H9 (cell line): ENCODE data around the gene HGF. TPM values are rescaled to one million over a fixed set of nuclear protein-coding genes. Genes with fewer than 3 reads are reported as not detected.

Source experiments
- DNase-seq: peaks from one replicate; pipeline ENCODE4 v3.0.0-alpha.2; 2017
- H2AFZ ChIP-seq: one replicate; pipeline ENCODE4 v1.6.1; 2013; ENCODE audit warnings: mild to moderate bottlenecking, low read length, control low read depth, moderate library complexity
- H2AK5ac ChIP-seq: 2 replicates; pipeline ENCODE4 v1.6.1; 2013; ENCODE audit warnings: low read length, control low read depth, mixed read lengths; ENCODE audit not compliant: insufficient read length
- H2BK120ac ChIP-seq: one replicate; pipeline ENCODE4 v1.6.1; 2013; ENCODE audit warnings: low read depth, mild to moderate bottlenecking, low read length, control low read depth, inconsistent platforms; ENCODE audit not compliant: poor library complexity, severe bottlenecking
- H2BK12ac ChIP-seq: 2 replicates; pipeline ENCODE4 v1.6.1; 2013; ENCODE audit warnings: low read length, control low read depth, mixed read lengths, low read depth; ENCODE audit not compliant: insufficient read length
- H2BK15ac ChIP-seq: 2 replicates; pipeline ENCODE4 v1.6.1; 2013; ENCODE audit warnings: low read depth, low read length, control low read depth
- H2BK20ac ChIP-seq: one replicate; pipeline ENCODE4 v1.6.1; 2013; ENCODE audit warnings: low read depth, mild to moderate bottlenecking, low read length, control low read depth, inconsistent platforms; ENCODE audit not compliant: poor library complexity, severe bottlenecking
- H2BK5ac ChIP-seq: 2 replicates; pipeline ENCODE4 v1.6.1; 2013; ENCODE audit warnings: low read length, control low read depth, mixed read lengths; ENCODE audit not compliant: insufficient read length
- H3K14ac ChIP-seq: 2 replicates; pipeline ENCODE4 v1.6.1; 2013; ENCODE audit warnings: low read length, control low read depth; ENCODE audit not compliant: insufficient read depth
- H3K18ac ChIP-seq: 2 replicates; pipeline ENCODE4 v1.6.1; 2013; ENCODE audit warnings: low read depth, mild to moderate bottlenecking, mixed read lengths, low read length, control low read depth; ENCODE audit not compliant: insufficient read length
- H3K23ac ChIP-seq: 2 replicates; pipeline ENCODE4 v1.6.1; 2013; ENCODE audit warnings: low read length, control low read depth, mixed read lengths, low read depth; ENCODE audit not compliant: insufficient read length
- H3K23me2 ChIP-seq: 2 replicates; pipeline ENCODE4 v1.6.1; 2013; ENCODE audit warnings: low read depth, mild to moderate bottlenecking, mixed read lengths, low read length, control low read depth; ENCODE audit not compliant: insufficient read length, poor library complexity, severe bottlenecking
- H3K27ac ChIP-seq: 2 replicates; pipeline ENCODE4 v1.5.1; 2013; ENCODE audit warnings: low read length, control low read depth, mixed read lengths, low read depth; ENCODE audit not compliant: insufficient read length
- H3K27me3 ChIP-seq: 2 replicates; pipeline ENCODE4 v1.6.1; 2013; ENCODE audit warnings: low read length, control low read depth, inconsistent platforms; ENCODE audit not compliant: insufficient read depth
- H3K4ac ChIP-seq: 2 replicates; pipeline ENCODE4 v1.6.1; 2013; ENCODE audit warnings: low read depth, mild to moderate bottlenecking, control low read depth, inconsistent platforms, low read length, moderate library complexity
- H3K4me1 ChIP-seq: 2 replicates; pipeline ENCODE4 v1.6.1; 2013; ENCODE audit warnings: low read length, control low read depth, inconsistent platforms; ENCODE audit not compliant: insufficient read depth
- H3K4me2 ChIP-seq: 2 replicates; pipeline ENCODE4 v1.6.1; 2013; ENCODE audit warnings: low read length, control low read depth, mixed read lengths; ENCODE audit not compliant: insufficient read length, insufficient read depth
- H3K56ac ChIP-seq: 2 replicates; pipeline ENCODE4 v1.6.1; 2013; ENCODE audit warnings: low read depth, mild to moderate bottlenecking, mixed read lengths, low read length, control low read depth; ENCODE audit not compliant: insufficient read length
- H3K79me1 ChIP-seq: 2 replicates; pipeline ENCODE4 v1.6.1; 2013; ENCODE audit warnings: low read depth, mild to moderate bottlenecking, moderate library complexity, low read length, control low read depth, inconsistent platforms; ENCODE audit not compliant: insufficient read depth, poor library complexity, severe bottlenecking
- H3K79me2 ChIP-seq: 2 replicates; pipeline ENCODE4 v1.6.1; 2013; ENCODE audit warnings: low read length, control low read depth, inconsistent platforms; ENCODE audit not compliant: insufficient read depth
- H3K9ac ChIP-seq: 2 replicates; pipeline ENCODE4 v1.6.1; 2013; ENCODE audit warnings: low read length, control low read depth, mixed read lengths; ENCODE audit not compliant: insufficient read length; ENCODE audit errors: extremely low read depth
- H3K9me3 ChIP-seq: one replicate; pipeline ENCODE4 v1.6.1; 2013; ENCODE audit warnings: low read depth, low read length, inconsistent platforms; ENCODE audit not compliant: control insufficient read depth
- H3T11ph ChIP-seq: one replicate; pipeline ENCODE4 v1.6.1; 2013; ENCODE audit warnings: mild to moderate bottlenecking, low read length, control low read depth, inconsistent platforms
- H4K20me1 ChIP-seq: one replicate; pipeline ENCODE4 v1.6.1; 2013; ENCODE audit not compliant: control insufficient read depth, insufficient read length, insufficient read depth
- H4K5ac ChIP-seq: 2 replicates; pipeline ENCODE4 v1.6.1; 2013; ENCODE audit warnings: low read depth, mild to moderate bottlenecking, mixed read lengths, low read length, control low read depth; ENCODE audit not compliant: insufficient read length
- H4K8ac ChIP-seq: replicated peaks from 2 replicates; pipeline ENCODE4 v1.6.1; 2013; ENCODE audit warnings: low read length, control low read depth, mixed read lengths, low read depth; ENCODE audit not compliant: insufficient read length
- H4K91ac ChIP-seq: 2 replicates; pipeline ENCODE4 v1.6.1; 2013; ENCODE audit warnings: low read depth, mild to moderate bottlenecking, moderate library complexity, mixed read lengths, low read length, control low read depth; ENCODE audit not compliant: insufficient read length
- H3K27ac Mint-ChIP-seq, 3 experiments: 2 replicates in 2 of 3; 3 replicates in 1 of 3; pipeline ENCODE4 v1.8.0; 2020 to 2021; ENCODE audit warnings: mixed read lengths in 3 of 3, mild to moderate bottlenecking in 1 of 3, moderate library complexity in 1 of 3
- H3K27me3 Mint-ChIP-seq: 2 replicates; pipeline ENCODE4 v1.8.0; 2021; ENCODE audit warnings: low read depth, mild to moderate bottlenecking, moderate library complexity, mixed read lengths
- H3K36me3 Mint-ChIP-seq, 3 experiments: 2 replicates in 2 of 3; 3 replicates in 1 of 3; pipeline ENCODE4 v1.8.0; 2020 to 2021; ENCODE audit warnings: low read depth in 3 of 3, mixed read lengths in 3 of 3; ENCODE audit not compliant: insufficient read depth in 1 of 3
- H3K4me1 Mint-ChIP-seq, 2 experiments: 2 replicates each; pipeline ENCODE4 v1.8.0; 2020; ENCODE audit warnings: mixed read lengths in 2 of 2
- H3K4me3 Mint-ChIP-seq, 2 experiments: 2 replicates in 1 of 2; 3 replicates in 1 of 2; pipeline ENCODE4 v1.8.0; 2020 to 2021; ENCODE audit warnings: mild to moderate bottlenecking in 2 of 2, mixed read lengths in 2 of 2, moderate library complexity in 1 of 2
- H3K9me3 Mint-ChIP-seq, 2 experiments: 2 replicates in 1 of 2; 3 replicates in 1 of 2; pipeline ENCODE4 v1.8.0; 2020; ENCODE audit warnings: mild to moderate bottlenecking in 2 of 2, mixed read lengths in 2 of 2, moderate library complexity in 1 of 2
- CTCF ChIP-seq: fragments of 200-600 bp; sonication (generic); conservative IDR thresholded peaks from 3 replicates; pipeline ENCODE4 v1.8.0; 2021; ENCODE audit warnings: antibody characterized with exemption, mild to moderate bottlenecking
- WGBS: extraction: QIAGEN DNeasy Blood & Tissue Kit; methylation state at CpG from one replicate; pipeline ENCODE4 v1.1.7; 2013; ENCODE audit warnings: missing lambda C conversion rate, low lambda C conversion rate, mixed read lengths; ENCODE audit not compliant: insufficient read length; ENCODE audit errors: extremely low coverage; 5-methylcytosine and 5-hydroxymethylcytosine counted together
- long read RNA-seq: library from polyadenylated mRNA; unstranded; transcript quantifications from one replicate; pipeline ENCODE4 v2.0.0, GENCODE V29; 2020
- total RNA-seq: library from RNA; stranded (reverse); gene quantifications from 2 replicates; pipeline ENCODE4 v1.2.1, GENCODE V29; 2021

HGF gene
- 0.04 and 0.15 TPM in 2 replicates for total RNA-seq
- long read RNA-seq: 0 reads

GRCh38 chr7:81769891-81770727 is at the start of gene HGF:
Gene HGF, minus strand, starts transcription at chr7:81770047. Its CDS starts 76 bp downstream, at chr7:81769971.
- no peak within 1 kb of the TSS for H4K91ac ChIP-seq
- no peaks in the 10 kb centered on the region for H3K23me2 ChIP-seq
- peak within 1 kb of the TSS; percentile 36 for H4K5ac ChIP-seq
- no peak within 1 kb of the TSS for H2AFZ ChIP-seq
- no peak within 1 kb of the TSS for H3K18ac ChIP-seq
- H3K56ac ChIP-seq: no peak within 1 kb of the TSS
- Mint-ChIP-seq H3K4me1 (peaks cover 17 to 21% of the 10 kb centered on the region in 2 experiments), H3K9me3 (no peaks in the 10 kb centered on the region; a peak in 1 of 5 replicates), H3K4me3 (peak within 1 kb of the TSS in 1 of 2 experiments; percentile 51; a peak in 2 of 5 replicates), H3K36me3 (no peaks in the 10 kb centered on the region), H3K27ac (peak within 1 kb of the TSS in 1 of 3 experiments; percentile 9; a peak in 2 of 7 replicates), H3K27me3 (peaks cover 15% of the 10 kb centered on the region)
- H4K20me1 ChIP-seq: no peaks in the 10 kb centered on the region
- H3K4me2 ChIP-seq: peak within 1 kb of the TSS; percentile 34
- WGBS: no CpG with 5 or more reads among the region's 15 CpGs
- DNase-seq: peak; percentile 49
- H3K4ac ChIP-seq: no peak within 1 kb of the TSS
- no peak for TF ChIP-seq CTCF
- no peak within 1 kb of the TSS for H3T11ph ChIP-seq
- no peak within 1 kb of the TSS for H2BK5ac ChIP-seq
- H3K23ac ChIP-seq: no peak within 1 kb of the TSS
- no peak within 1 kb of the TSS for H2BK12ac ChIP-seq
- H2BK120ac ChIP-seq: no peak within 1 kb of the TSS
- no peaks in the 10 kb centered on the region for H3K79me1 ChIP-seq
- no peaks in the 10 kb centered on the region for H3K9me3 ChIP-seq
- H3K27ac ChIP-seq: no peak within 1 kb of the TSS
- H4K8ac ChIP-seq: no peak within 1 kb of the TSS
- H2BK20ac ChIP-seq: no peak within 1 kb of the TSS
- no peaks in the 10 kb centered on the region for H3K79me2 ChIP-seq
- peak within 1 kb of the TSS; percentile 49; the same call in 1 of the 2 replicates for H3K14ac ChIP-seq
- peak within 1 kb of the TSS; percentile 25 for H3K9ac ChIP-seq
- no peak within 1 kb of the TSS for H2AK5ac ChIP-seq
- peaks cover 2% of the 10 kb centered on the region; the same call in 1 of the 2 replicates for H3K4me1 ChIP-seq
- H3K27me3 ChIP-seq: no peaks in the 10 kb centered on the region
- H2BK15ac ChIP-seq: no peak within 1 kb of the TSS
